DMS153 treated with DMSO at 0.1 percent for 48 hours (cell line): ENCODE data around the gene COLQ.
"Not testable (repeated sequence)": the region's sequence is repeated elsewhere in the genome, so short reads cannot be mapped to it uniquely, and the experiment has no call there.

Source experiments
- DNase-seq: peaks from one replicate; lab custom pipeline; 2025; ENCODE audit not compliant: unreplicated experiment; lab: John Stamatoyannopoulos, UW

The COLQ gene

DNA sequence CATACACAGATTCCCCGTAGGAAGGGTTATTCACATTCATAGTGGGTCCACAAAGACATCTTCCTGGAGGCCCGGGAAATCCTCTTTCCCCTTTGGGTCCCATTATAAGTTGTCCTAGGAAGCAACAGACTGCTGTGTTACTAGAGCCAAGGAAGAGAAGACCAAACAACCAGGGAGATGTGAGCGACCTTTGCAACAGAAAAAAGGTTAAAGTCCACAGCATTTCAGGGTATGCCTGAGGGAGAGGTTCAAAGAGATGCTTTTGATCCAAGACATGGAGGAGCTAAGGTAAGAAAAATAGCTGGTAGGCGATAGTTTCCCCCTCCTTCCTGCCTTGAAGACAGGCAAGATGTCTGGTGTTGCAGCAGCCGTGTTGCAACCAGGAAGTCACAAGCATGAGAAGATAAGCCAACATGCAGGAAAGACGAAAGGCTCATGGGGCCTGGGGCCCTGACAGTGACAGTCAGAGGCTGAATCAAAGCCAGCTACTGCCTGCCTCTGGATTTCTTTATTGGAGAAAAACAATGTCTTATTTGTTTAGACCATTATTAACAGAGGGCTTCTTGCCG, 63.2 kb downstream of the COLQ start:
- no peak for DNase-seq

DNA sequence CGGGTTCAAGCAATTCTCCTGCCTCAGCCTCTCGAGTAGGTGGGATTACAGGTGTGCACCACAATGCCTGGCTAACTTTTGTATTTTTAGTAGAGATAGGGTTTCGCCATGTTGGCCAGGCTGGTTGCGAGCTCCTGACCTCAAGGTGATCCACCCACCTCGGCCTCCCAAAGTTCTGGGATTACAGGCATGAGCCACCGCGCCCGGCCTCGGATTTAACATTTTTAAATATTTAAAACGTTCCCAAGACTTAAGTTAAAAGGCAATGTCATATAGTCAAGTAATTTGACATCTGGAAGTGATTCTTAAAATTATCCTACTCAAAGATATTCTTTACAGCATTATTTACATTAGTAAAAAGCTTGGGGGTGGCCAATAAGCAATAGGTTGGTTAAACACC, 64.6 kb downstream of the COLQ start:
- DNase-seq, result not testable (repeated sequence)

GRCh38 chr3:15456321-15456720, 65.2 kb downstream of the COLQ start:
- DNase-seq, result no peak

- DNase-seq, result no peak
Observed at GRCh38 chr3:15455756-15456155, 65.8 kb downstream of the COLQ start.

- no peak for DNase-seq
Observed at GRCh38 chr3:15454965-15455364, 66.5 kb downstream of the COLQ start.

- no peak for DNase-seq
Observed at GRCh38 chr3:15453991-15454625, 67.4 kb downstream of the COLQ start.

GRCh38 chr3:15453501-15453900, 68.0 kb downstream of the COLQ start:
- DNase-seq, result no peak

DNA sequence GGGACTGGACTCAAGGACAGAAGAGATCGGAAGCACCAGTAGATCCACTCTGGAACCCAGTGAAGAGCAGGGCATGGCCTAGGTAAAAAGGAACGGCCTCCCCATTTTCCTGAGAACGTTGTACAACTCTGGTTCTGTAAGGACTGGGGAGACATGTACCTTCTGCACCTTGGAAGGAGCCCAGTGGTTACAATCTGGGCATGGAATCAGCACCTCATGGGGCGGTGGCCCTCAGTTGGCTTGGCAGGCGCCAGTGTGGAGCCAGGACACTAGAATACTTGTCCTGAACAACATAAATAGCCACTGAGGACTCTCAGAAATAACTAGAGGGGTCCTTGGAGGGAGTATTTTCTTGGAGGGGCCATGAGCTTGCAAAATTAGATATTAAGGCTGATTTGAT, 68.5 kb downstream of the COLQ start:
- DNase-seq, result no peak

DNA sequence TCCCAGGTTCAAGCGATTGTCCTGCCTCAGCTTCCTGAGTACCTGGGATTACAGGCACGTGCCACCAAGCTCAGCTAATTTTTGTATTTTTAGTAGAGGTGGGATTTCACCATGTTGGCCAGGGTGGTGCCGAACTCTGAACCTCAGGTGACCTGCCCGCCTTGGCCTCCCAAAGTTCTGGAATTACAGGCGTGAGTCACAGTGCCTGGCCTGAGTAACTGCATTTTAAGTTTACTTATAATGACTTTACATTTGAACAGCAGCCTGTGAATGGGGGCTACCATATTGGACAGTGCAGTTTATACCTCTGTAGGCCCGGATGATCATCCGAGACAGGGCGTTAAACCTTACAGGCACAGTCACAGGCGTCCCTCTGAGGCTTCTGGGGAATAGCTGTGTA, 69.3 kb downstream of the COLQ start:
- DNase-seq, result no peak

DNA sequence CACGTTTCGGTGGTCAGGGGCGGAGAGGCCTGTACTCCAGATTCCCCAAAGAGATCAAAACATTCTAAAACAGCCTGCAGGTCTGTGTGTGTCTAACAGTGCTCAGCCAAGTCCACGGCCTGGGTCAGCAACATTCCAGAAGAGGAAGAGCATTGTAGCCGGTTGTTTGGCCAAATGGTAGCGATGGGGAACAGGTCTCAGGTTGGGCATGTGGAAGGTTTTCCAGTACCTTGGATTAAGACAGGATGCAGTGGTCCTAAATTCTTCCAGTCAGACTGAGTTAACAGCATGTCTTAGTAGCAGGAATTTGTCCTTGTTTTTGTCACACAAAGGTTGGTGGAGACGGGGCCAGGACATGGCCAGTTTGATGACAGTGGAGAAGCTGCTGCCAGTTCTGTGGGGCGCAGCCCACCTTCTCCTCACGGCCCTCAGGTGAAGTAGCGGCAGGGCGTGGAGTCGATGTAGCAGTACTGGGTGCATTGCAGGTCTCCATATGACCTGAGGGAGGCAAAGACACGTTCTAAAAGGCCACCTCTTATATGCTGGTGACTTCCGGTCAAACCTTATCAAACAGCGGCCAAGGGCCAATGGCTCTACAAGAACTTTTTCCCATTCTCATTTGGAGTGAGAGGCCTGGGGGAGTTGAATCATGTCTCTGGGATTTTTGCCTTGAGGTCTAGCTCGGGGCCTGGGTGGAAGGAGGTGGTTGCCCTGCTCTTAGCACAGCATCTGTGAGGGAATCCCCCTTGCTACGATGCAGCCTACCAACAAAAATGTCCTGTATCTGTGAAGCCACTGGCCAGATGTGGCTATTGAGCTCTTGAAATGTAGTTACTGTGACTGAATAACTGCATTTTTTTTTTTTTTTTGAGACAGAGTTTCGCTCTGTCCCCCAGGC, 70.0 kb downstream of the COLQ start:
- DNase-seq, result no peak

DNA sequence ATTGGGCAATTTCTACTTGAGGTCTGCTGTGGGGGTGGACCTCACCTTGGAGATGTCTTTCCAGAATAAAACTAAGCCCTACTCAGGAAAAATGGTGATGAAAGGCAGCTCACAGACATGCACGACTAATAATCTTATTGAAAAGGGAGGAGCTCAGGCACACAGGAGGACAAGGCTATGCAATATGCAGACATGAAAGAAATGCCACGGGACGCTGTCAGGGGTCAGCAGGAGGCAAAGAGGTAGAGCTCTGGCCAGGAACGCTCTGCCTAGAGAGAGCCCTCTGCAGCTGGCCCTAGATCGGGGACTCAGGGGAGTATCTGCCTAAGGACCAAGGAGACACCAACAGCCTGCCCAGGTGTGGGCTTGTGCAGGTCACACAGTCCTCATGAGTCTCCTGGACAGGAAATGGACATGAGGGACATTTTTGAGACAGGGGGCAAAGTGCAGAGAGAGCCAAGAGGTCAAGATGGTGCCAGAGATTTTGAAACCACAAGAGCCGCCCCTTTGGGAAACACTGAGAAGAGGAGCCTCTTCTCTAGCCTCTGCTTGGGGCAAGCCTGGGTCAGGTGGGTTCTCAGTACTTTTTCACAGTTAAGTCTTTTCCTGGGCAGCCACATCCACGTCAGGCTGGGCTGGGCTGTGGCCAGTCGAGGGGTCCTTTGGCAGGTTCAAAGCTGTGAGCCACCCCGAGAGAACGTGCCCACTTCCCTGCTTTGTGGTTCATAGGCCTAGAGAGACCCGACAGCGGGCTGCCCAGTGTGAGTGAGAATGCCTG, 70.9 kb downstream of the COLQ start:
- DNase-seq, result no peak

DNA sequence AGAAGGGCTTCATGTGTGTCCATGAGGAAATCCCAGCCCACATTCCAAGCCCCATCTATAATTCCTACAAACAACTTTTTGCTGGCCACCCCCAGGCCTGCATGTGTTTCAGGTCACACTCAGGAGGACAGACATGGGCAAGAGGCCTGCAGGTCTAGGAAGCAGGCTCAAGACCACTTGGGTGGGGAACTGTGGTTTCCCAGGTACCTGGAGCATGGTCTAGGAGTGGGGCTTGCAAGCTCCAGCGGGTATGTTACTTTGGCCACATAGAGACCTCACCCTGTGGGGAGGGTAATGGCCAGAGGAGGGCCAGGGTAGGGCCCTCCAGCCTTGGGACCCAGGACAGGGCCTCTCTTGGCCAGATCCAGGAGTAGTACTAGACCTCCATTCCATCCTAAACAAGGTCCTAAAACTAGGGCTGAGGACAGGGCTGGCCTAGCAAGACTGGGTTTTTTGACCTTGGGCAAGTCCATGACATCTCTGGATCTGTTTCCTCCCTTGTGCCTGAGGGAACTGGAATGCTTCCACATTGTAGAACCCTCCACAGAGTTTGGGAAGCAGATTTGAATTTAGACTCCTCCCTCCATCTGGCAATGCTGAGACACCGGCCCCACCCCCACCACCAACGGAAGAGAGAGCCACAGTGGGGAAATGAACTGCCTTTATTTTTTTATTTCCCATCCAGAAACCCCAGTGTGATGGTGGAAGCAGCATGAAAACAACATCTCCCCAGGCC, 71.8 kb downstream of the COLQ start:
- no peak for DNase-seq

DNA sequence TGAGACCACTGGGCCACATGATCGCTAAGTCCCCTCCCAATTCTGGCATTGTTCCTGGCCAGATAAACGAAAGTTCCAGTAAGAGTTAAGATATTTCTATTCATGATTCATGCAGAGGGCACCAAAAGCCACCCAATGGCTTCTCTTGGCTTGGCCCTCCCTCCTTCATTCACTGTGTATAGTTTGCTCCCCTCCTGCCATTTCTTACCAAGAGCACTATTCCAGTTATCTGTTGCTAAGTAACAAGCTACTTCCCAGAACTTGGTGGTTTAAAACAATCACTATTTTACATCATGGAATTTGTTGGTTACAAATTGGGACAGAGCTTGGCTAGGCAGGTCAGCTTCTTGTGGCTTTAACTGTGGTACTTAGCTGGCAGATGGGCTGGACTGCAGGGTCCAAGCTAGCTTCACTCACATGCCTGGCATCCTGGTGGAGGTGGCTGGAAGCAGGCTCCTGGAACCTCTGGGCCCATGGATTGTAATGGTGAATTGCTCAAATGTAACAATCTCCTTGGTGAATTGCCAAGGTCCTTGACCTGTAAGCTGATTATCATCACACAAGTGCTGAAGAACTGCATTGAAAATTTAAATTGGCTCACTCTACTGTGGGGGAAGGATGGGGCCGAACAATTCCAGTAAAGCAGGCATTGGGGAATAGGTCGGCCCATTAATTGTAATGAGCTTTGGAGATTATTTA, 77.5 kb downstream of the COLQ start:
- DNase-seq, result no peak

DNA sequence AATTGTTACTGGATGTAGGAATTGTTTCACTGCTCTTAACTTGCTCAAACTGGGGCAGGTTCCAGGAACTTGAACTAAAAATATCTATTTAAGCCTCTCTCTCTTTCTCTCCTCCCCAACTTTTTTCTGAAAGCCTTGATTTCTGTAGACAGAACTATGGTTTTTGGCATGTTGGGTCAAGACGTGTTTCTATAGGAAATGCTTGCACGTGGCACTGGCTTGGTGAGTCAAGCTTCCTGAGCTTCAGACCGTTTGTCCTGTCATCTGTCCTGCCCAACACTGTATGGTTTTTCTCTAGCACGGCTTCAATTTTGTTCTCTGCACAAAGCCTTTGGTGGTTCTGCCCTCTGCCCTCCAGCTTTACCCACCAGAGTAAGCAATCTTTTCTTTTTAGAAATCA, 80.6 kb downstream of the COLQ start:
- no peak for DNase-seq

GRCh38 chr3:15439476-15439875, 82.0 kb downstream of the COLQ start:
- no peak for DNase-seq

DNA sequence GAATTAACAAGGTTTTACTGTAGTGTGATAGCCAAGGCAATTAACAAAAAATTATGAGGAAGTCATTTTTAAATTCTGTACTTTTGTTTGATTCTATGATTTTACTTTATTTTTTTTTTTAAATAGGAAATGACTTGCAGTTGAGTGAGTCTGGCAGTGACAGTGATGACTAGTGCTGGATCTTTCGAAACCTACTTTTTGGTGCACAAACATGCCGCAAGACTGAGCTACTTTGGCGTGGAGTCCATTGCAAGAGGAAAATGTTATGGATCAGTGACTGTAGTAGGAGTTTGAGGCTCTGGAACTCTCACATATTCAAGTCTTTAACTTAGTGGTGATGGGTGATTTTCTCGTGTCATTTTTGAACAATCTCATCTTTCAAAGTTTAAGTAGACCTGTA, 82.5 kb downstream of the COLQ start:
- DNase-seq, result no peak

- no peak for DNase-seq
Observed at GRCh38 chr3:15436246-15436645, 85.3 kb downstream of the COLQ start.

- DNase-seq, result no peak
Observed at GRCh38 chr3:15434756-15435155, 86.8 kb downstream of the COLQ start.

DNA sequence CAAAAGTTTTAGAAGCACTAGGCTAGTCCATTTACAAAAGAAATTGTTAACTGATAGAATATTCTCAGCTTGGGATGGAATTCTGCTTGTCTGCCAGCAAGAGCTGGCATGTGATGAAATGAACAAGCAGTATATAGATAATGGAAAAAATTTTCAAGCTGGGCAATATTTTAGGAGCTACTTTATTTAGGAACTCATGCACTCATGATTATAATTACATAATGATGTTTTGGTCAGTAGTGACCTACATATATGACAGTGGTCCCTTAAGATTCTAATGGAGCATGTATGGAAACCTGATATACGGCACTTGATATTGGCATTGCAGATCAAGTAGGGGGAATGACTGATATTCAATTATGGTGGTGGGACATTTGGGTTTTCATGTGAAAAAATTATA, 88.0 kb downstream of the COLQ start:
- no peak for DNase-seq

DNA sequence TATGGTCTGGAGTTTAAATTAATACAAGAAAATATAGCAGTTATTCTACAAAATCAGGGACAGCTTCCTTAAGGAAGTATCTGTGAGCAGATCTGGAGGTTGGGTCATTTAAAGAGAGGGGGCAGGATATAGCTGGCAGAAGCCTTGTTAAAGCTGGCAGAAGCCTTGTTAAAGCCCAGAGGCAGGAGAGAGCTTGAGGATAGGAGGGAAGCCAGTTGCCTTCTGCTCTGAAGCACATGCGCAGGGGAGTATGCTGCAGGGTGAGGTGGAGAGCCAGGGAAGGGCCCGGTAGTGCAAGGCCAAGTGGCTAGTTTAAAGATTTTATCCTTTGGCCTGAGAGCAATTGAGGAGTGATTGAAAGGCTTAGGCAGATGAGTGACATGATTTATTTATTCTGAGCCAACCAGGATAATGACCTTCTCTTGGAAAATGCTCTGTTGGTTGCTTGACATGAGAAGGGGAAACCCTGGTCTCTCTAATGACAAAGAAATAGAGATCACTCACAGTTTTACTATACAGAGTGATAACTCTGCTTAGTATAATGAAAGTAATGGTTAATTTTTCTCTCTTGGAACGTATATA, 90.2 kb downstream of the COLQ start:
- no peak for DNase-seq
